Cardiac muscle cell (in vitro differentiated cells and primary cell): ENCODE data around the gene HS3ST4. TPM values are rescaled to one million over a fixed set of nuclear protein-coding genes. Genes with fewer than 3 reads are reported as not detected.

Experiments
- DNase-seq, 2 donors: peaks; one replicate each; pipeline versions ENCODE4 v3.0.0 to v3.0.0-alpha.2; 2010 to 2017; ENCODE audit warnings: low read depth in 1 of 2, low spot score in 1 of 2
- H3K27ac ChIP-seq: fragments of 200-600 bp; sonication (generic); 2 replicates; pipeline ENCODE4 v1.5.1; 2016
- H3K27me3 ChIP-seq: fragments of 200-600 bp; sonication (generic); 2 replicates; pipeline ENCODE4 v1.6.0; 2016; ENCODE audit warnings: control low read depth
- H3K36me3 ChIP-seq: fragments of 200-600 bp; sonication (generic); 2 replicates; pipeline ENCODE4 v1.5.1; 2016; ENCODE audit warnings: control low read depth
- H3K4me1 ChIP-seq: fragments of 200-600 bp; sonication (generic); 2 replicates; pipeline ENCODE4 v1.8.1; 2017; ENCODE audit warnings: low read depth, mild to moderate bottlenecking, mixed run types
- H3K4me3 ChIP-seq: fragments of 200-600 bp; sonication (generic); 2 replicates; pipeline ENCODE4 v1.5.1; 2016; ENCODE audit warnings: mild to moderate bottlenecking
- H3K9me3 ChIP-seq: fragments of 200-600 bp; sonication (generic); 2 replicates; pipeline ENCODE4 v1.5.1; 2017; ENCODE audit warnings: low read depth, mild to moderate bottlenecking, control low read depth
- CTCF ChIP-seq: IDR thresholded peaks from 2 replicates; pipeline ENCODE4 v1.5.1; 2012; ENCODE audit warnings: low read depth, mild to moderate bottlenecking, low read length
- polyA plus RNA-seq: library from polyadenylated mRNA; unstranded; fragments of >200 nt; fragmentation: Nextera tagmentation; extraction: Ambion mirVana; gene quantifications from 2 replicates; pipeline ENCODE4 v1.2.1, GENCODE V29; 2016
- total RNA-seq: library from RNA; depleted of rRNA; stranded (reverse); fragments of >200 nt; gene quantifications from 2 replicates; pipeline ENCODE4 v1.2.3, GENCODE V29; 2016

The HS3ST4 gene
- total and polyA plus RNA-seq, 2 experiments from 2014 or later = 0.13 to 0.27 TPM

DNA sequence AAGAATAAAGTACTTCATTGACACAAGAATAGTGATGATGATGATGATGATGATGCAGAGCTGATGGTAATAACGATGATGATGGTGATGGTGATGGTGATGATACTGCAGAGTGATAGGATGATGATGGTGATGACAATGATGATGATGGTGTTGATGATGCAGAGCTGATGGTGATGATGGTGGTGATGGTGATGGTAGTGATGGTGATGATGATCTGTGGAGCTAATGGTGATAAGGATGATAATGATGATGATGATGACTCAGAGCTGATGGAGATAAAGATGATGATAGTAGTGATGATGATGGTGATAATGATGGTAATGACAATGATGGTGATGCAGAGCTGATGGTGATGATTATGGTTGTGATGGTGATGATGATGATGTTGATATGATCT is 448.1 kb downstream of the HS3ST4 start:
- H3K4me3 ChIP-seq = no peak overlapping the region
- no peak for TF ChIP-seq CTCF
- no peaks in the 10 kb centered on the region for H3K4me1 ChIP-seq
- H3K27me3 ChIP-seq = no peaks in the 10 kb centered on the region
- no peak for DNase-seq
- H3K36me3 ChIP-seq = no peaks in the 10 kb centered on the region
- no peak overlapping the region for H3K27ac ChIP-seq
- H3K9me3 ChIP-seq = no peaks in the 10 kb centered on the region

GRCh38 chr16:26149364-26150190 is 457.8 kb downstream of the HS3ST4 start:
- peaks cover 2% of the 10 kb centered on the region for H3K27me3 ChIP-seq
- no peaks in the 10 kb centered on the region for H3K9me3 ChIP-seq
- no peaks in the 10 kb centered on the region for H3K4me1 ChIP-seq
- no peak for TF ChIP-seq CTCF
- H3K4me3 ChIP-seq = no peak overlapping the region
- H3K27ac ChIP-seq = no peak overlapping the region
- H3K36me3 ChIP-seq = no peaks in the 10 kb centered on the region
- no peak for DNase-seq

DNA sequence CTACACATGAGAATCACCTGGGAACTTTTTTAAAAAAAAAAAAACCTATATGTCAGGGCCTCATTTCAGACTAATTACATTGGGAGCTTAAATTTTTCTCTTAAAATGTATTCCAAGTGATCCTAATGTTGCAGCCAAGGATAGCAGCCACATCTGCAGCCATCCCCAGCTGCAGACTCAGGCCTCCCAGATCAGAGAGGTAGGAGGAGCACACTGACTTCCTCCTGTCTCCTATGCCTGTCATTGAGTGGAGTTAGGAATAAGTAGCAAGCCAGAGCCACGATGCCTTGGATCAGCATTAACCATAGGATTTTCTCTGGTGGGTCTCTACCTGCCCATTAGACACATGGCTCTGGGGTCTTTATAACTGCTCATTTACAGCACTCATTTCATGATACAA is 463.5 kb downstream of the HS3ST4 start:
- DNase-seq = no peak
- no peak overlapping the region for H3K27ac ChIP-seq
- H3K4me3 ChIP-seq = no peak overlapping the region
- H3K27me3 ChIP-seq = no peaks in the 10 kb centered on the region
- no peaks in the 10 kb centered on the region for H3K36me3 ChIP-seq
- peaks cover 2% of the 10 kb centered on the region for H3K4me1 ChIP-seq
- TF ChIP-seq CTCF = no peak
- H3K9me3 ChIP-seq = no peaks in the 10 kb centered on the region

GRCh38 chr16:26157319-26157718 is 465.6 kb downstream of the HS3ST4 start:
- H3K4me3 ChIP-seq = no peak overlapping the region
- H3K4me1 ChIP-seq = peaks cover 2% of the 10 kb centered on the region
- no peak for DNase-seq
- H3K27me3 ChIP-seq = no peaks in the 10 kb centered on the region
- TF ChIP-seq CTCF = no peak
- H3K27ac ChIP-seq = no peak overlapping the region
- H3K9me3 ChIP-seq = no peaks in the 10 kb centered on the region
- H3K36me3 ChIP-seq = no peaks in the 10 kb centered on the region

- no peaks in the 10 kb centered on the region for H3K27me3 ChIP-seq
- H3K4me1 ChIP-seq = peaks cover 2% of the 10 kb centered on the region
- H3K36me3 ChIP-seq = no peaks in the 10 kb centered on the region
- no peak overlapping the region for H3K27ac ChIP-seq
- no peak overlapping the region for H3K4me3 ChIP-seq
- no peak for TF ChIP-seq CTCF
- no peak for DNase-seq
- no peaks in the 10 kb centered on the region for H3K9me3 ChIP-seq
Observed at GRCh38 chr16:26158142-26158759, 466.5 kb downstream of the HS3ST4 start.
